ENCODE data around the gene CCSER1. TPM values are rescaled to one million over a fixed set of nuclear protein-coding genes. Genes with fewer than 3 reads are reported as not detected.

The CCSER1 gene
- total RNA-seq, 1 donor from 2014 or later = 0.23 TPM

- peak; percentile 65 for ATAC-seq
- DNase-seq (ENCODE audit: low spot score) = no peak
These were observed 632 bp downstream of the CCSER1 start for GRCh38 chr4:90127706-90128345.

DNA sequence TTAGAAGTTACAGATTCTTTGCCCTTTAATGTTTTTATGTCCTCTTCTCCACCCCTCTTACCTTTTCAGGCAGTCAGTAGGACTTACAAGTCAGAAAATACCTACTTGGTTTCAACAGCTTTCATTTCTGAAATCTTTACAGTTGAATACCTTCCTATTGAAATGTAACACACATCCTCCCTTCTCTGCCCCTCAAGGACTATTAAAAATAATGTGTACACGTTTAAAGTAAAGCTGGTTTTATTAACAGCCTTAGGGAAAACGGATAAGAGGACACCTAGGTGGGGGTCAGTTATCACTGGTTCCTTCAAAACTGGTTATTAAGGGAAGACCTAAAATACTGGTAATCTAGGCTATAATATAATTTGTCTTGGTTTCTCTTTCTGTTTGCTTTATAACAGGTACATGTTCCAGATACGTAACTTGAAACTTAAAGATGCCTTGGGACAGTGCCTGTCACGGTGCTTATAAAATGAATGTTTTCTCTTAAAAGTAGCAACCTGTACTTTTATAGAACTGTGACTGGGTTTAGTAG lies 1.8 kb downstream of the CCSER1 start:
- no peak for ATAC-seq
- no peak for DNase-seq (ENCODE audit: low spot score)

- DNase-seq (ENCODE audit: low spot score) = no peak
- no peak for ATAC-seq
These were observed 2.9 kb downstream of the CCSER1 start for GRCh38 chr4:90130076-90130475.

- ATAC-seq (no peak), DNase-seq (ENCODE audit: low spot score) (no peak)
These were observed 10.4 kb downstream of the CCSER1 start for GRCh38 chr4:90137555-90137954.

GRCh38 chr4:90142081-90142480 lies 14.9 kb downstream of the CCSER1 start:
- no peak for ATAC-seq
- no peak for DNase-seq (ENCODE audit: low spot score)

DNA sequence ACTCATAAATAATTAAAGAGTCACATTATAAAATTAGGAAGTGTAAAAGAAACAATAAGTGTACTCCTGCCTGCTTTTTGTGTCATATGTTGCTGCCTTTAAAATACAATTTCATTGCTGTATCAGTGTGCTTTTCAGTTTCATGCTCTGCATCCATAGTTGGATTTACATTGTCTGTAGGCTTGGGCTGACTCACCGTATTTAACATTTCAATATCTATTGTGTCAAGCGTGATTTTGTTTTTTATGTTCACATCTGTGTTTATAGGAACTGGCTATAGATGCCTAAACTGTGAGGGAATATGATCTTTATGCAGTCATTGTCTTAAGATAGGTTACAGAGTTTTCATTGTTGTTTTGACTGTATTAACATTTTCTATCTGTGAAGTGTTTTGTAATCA lies 18.1 kb downstream of the CCSER1 start:
- no peak for ATAC-seq
- no peak for DNase-seq (ENCODE audit: low spot score)

DNA sequence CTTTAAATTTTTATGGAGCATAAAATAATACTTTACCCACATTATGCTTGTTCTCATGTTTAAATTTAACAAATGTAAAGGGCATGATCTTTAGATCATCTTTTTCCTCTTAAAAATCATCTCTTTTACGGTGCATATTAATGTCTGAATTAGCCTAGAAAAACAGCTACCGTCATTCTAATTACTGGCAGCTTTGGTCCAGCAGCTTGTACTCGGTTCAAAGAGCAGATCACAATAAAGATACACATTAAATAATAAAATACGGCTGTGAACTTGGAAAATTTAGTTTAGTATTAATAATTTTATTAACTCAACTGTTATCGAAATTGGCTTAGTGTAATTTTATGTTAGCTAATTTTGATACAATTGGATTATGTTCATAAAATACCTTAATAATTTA lies 19.1 kb downstream of the CCSER1 start:
- ATAC-seq (no peak), DNase-seq (ENCODE audit: low spot score) (no peak)

- ATAC-seq = no peak
These were observed 21.5 kb downstream of the CCSER1 start for GRCh38 chr4:90148574-90149148.

GRCh38 chr4:90152024-90152423 lies 24.8 kb downstream of the CCSER1 start:
- DNase-seq (ENCODE audit: low spot score) = no peak
- no peak for ATAC-seq

More at GRCh38 chr4:90148574-90149148, 21.5 kb downstream of the CCSER1 start:
- no peak for DNase-seq (ENCODE audit: low spot score)

DNA sequence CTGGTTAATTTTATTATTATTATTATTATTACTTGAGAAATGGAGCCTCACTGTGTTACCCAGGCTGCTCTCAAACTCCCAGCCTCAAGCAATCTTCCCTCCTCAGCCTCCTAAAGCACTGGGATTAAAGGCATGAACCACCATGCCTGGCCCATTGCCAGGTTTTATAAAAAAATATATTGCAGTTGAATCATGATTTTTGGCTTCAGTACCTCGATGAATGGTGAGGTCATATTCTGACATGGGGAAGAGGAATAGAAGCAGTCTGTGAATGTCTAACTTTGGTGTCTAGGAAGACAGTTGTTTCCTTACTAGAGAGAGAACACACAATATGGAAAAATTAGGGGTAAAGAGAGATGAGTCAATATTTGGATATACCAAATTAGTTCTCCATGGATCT lies 32.0 kb downstream of the CCSER1 start:
- DNase-seq (ENCODE audit: low spot score) (no peak), ATAC-seq (no peak)

DNA sequence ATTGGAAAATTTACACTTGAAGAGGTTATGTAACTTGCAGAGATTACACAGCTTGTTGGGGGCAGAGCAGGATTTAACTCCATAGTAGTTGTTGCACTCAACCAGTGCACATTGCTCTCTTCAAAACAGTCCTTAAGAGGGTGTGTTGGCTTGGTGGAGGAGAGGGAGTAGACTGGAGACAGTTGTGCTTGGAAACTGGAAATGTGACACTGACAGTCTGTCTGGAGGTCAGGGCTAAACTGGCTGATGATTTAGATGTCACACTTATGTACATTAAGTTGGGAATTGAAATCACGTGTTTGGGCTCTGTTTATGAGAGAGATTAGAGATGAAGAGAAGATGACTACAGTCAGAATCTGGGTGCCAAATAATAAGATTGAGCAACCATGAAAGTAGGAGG lies 32.9 kb downstream of the CCSER1 start:
- no peak for ATAC-seq
- DNase-seq (ENCODE audit: low spot score) = no peak

GRCh38 chr4:90162566-90162965 lies 35.4 kb downstream of the CCSER1 start:
- no peak for ATAC-seq
- DNase-seq (ENCODE audit: low spot score) = no peak

DNA sequence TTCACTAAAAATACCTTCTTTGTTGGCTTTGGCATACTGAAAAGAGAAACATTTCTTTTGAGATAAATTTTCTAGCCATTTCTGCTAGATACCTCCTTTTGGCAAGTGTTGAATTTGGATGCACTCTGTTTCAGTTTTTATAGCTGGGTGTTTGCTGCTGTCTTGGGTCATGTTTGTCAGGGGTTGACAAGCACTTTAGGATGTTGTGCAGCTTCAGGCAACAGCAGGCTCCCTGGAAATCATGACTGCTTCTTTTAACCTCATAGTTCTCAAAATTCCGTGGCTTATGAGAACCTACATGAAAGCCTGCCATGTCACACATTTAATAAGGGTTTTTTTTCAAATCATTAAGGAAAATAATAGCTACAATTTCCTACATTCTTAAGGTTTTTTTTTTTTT lies 36.7 kb downstream of the CCSER1 start:
- no peak for ATAC-seq

DNA sequence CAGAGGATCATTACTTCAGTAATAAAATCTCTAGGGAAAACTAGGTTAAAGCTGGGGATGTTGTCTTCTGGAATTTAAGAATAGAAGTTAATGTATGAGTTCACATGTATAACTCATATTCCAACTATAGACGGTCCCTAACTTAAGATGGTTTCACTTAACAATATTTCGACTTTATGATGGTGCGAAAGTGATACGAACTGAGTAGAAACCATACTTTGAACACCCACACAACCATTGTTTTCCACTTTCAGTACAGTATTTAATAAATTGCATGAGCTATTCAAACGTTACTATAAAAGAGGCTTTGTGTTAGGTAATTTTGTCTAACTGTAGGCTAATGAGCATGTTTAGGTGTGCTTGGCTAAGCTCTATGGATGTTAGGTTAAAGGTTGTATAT lies 38.7 kb downstream of the CCSER1 start:
- ATAC-seq (no peak), DNase-seq (ENCODE audit: low spot score) (no peak)

More for the DNA sequence above, 36.7 kb downstream of the CCSER1 start:
- DNase-seq (ENCODE audit: low spot score) = no peak

GRCh38 chr4:90171491-90171890 lies 44.3 kb downstream of the CCSER1 start:
- DNase-seq (ENCODE audit: low spot score) (no peak), ATAC-seq (no peak)

GRCh38 chr4:90174621-90175023 lies 47.4 kb downstream of the CCSER1 start:
- ATAC-seq = no peak
- no peak for DNase-seq (ENCODE audit: low spot score)

DNA sequence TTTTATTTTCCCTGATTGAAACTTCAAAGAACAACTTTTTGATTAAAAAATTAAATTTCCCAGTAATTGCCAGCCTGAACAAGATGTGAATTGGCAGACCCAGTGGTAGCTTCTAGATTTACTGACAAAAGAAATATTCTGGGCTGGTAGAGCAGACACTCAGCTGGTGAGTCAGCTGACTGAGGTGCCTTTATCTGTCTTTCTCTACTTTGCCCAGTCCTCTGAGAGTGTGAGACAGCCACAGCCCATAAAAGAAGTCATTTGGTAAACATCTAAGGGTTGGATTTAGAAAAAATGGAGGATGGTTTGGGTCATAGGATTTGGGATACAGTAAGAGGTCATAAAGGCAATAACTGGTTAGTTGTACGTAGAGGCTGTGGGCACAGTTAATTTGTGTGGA lies 54.5 kb downstream of the CCSER1 start:
- ATAC-seq = no peak
- no peak for DNase-seq (ENCODE audit: low spot score)

DNA sequence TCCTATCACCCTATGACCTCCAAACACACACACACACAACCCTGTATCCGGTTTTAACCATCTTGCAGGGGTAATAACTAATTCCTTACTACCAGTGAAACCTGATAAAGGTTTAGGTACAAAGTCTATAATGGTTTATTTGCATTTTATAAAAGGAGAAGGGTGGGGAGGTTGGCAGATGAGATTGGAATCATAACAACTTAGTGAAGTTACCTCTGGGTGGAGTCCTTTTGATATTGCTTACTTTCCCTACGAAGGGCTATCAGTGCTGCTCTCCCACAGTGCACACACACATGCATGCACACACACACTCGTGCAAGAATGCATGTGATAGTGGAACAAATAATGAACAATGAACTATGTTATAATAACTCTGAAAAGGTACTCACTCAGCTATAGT lies 56.1 kb downstream of the CCSER1 start:
- ATAC-seq (no peak), DNase-seq (ENCODE audit: low spot score) (no peak)

DNA sequence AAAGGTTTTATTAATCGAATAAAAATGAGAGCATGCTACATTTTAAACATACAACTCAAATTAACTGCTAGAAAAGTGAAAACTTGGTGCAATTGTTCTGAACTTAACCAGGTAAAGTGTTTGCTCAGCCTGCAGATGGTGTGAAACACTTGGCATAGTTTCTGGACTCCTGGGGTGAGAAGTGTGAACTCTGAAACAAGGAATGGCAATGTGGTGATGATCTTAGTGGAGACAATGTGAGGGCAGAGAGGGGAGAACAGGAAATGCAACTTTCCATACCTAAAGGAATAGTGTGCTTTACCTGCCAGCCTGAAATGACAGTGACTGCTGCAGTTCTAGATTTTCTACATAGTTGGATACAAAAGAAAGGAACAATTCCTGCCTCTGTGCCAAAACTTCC lies 57.4 kb downstream of the CCSER1 start:
- DNase-seq (ENCODE audit: low spot score) (no peak), ATAC-seq (no peak)

GRCh38 chr4:90185416-90185815 lies 58.2 kb downstream of the CCSER1 start:
- no peak for DNase-seq (ENCODE audit: low spot score)
- no peak for ATAC-seq

- ATAC-seq (no peak), DNase-seq (ENCODE audit: low spot score) (no peak)
These were observed 59.0 kb downstream of the CCSER1 start for GRCh38 chr4:90186229-90186628.

GRCh38 chr4:90187148-90187884 lies 60.1 kb downstream of the CCSER1 start:
- ATAC-seq = no peak
- no peak for DNase-seq (ENCODE audit: low spot score)

Measured in left lobe of liver (tissue), 2 donors.